Smooth muscle cell (in vitro differentiated cells): Measurements from ENCODE around the gene BOLA1. TPM values are rescaled to one million over a fixed set of nuclear protein-coding genes. Genes with fewer than 3 reads are reported as not detected.

ENCODE experiments used
- DNase-seq: peaks from one replicate; lab custom pipeline; 2025; ENCODE audit not compliant: unreplicated experiment; lab: John Stamatoyannopoulos, UW
- H2AFZ ChIP-seq: fragments of 200-600 bp; sonication (generic); 2 replicates; pipeline ENCODE4 v1.6.0; 2016; ENCODE audit warnings: antibody characterized with exemption, low read depth, mild to moderate bottlenecking
- H3F3A ChIP-seq: fragments of 200-600 bp; sonication (generic); 2 replicates; pipeline ENCODE4 v1.6.0; 2017; ENCODE audit warnings: antibody characterized with exemption, low read depth
- H3K27ac ChIP-seq: fragments of 200-600 bp; sonication (generic); 2 replicates; pipeline ENCODE4 v1.5.1; 2016; ENCODE audit warnings: low read depth, mild to moderate bottlenecking
- H3K27me3 ChIP-seq: fragments of 200-600 bp; sonication (generic); 2 replicates; pipeline ENCODE4 v1.6.1; 2016; ENCODE audit warnings: low read depth, mild to moderate bottlenecking
- H3K36me3 ChIP-seq: fragments of 200-600 bp; sonication (generic); 2 replicates; pipeline ENCODE4 v1.5.1; 2016; ENCODE audit warnings: low read depth
- H3K4me1 ChIP-seq: fragments of 200-600 bp; sonication (generic); 2 replicates; pipeline ENCODE4 v1.5.1; 2016; ENCODE audit warnings: low read depth
- H3K4me2 ChIP-seq: fragments of 200-600 bp; sonication (generic); 2 replicates; pipeline ENCODE4 v1.6.0; 2016; ENCODE audit warnings: mild to moderate bottlenecking
- H3K4me3 ChIP-seq: fragments of 200-600 bp; sonication (generic); 2 replicates; pipeline ENCODE4 v1.5.1; 2016; ENCODE audit warnings: mild to moderate bottlenecking
- H3K79me2 ChIP-seq: fragments of 200-600 bp; sonication (generic); 2 replicates; pipeline ENCODE4 v1.6.0; 2016; ENCODE audit warnings: low read depth, mild to moderate bottlenecking
- H3K9ac ChIP-seq: fragments of 200-600 bp; sonication (generic); 2 replicates; pipeline ENCODE4 v1.6.0; 2016; ENCODE audit warnings: low read depth
- H3K9me3 ChIP-seq: fragments of 200-600 bp; sonication (generic); replicated peaks from 2 replicates; pipeline ENCODE4 v1.5.1; 2016; ENCODE audit warnings: low read depth
- H4K20me1 ChIP-seq: fragments of 200-600 bp; sonication (generic); 2 replicates; pipeline ENCODE4 v1.6.0; 2016; ENCODE audit warnings: low read depth
- CTCF ChIP-seq: fragments of 200-600 bp; sonication (generic); IDR thresholded peaks from 2 replicates; pipeline ENCODE4 v1.5.1; 2017; ENCODE audit warnings: borderline replicate concordance, mild to moderate bottlenecking, antibody characterized with exemption; ENCODE audit not compliant: insufficient read depth, poor library complexity, severe bottlenecking
- WGBS: methylation state at CpG from one replicate; pipeline ENCODE4 v1.1.7; 2016; ENCODE audit warnings: low lambda C conversion rate; 5-methylcytosine and 5-hydroxymethylcytosine counted together
- polyA plus RNA-seq: library from polyadenylated mRNA; unstranded; fragments of >200 nt; fragmentation: Nextera tagmentation; extraction: Ambion mirVana; gene quantifications from 2 replicates; pipeline ENCODE4 v1.2.1, GENCODE V29; 2016
- total RNA-seq: library from RNA; depleted of rRNA; stranded (reverse); fragments of >200 nt; gene quantifications from 2 replicates; pipeline ENCODE4 v1.2.3, GENCODE V29; 2014

BOLA1 gene
- total and polyA plus RNA-seq, 2 experiments from 2014 or later = 21.3 to 27.4 TPM

DNA sequence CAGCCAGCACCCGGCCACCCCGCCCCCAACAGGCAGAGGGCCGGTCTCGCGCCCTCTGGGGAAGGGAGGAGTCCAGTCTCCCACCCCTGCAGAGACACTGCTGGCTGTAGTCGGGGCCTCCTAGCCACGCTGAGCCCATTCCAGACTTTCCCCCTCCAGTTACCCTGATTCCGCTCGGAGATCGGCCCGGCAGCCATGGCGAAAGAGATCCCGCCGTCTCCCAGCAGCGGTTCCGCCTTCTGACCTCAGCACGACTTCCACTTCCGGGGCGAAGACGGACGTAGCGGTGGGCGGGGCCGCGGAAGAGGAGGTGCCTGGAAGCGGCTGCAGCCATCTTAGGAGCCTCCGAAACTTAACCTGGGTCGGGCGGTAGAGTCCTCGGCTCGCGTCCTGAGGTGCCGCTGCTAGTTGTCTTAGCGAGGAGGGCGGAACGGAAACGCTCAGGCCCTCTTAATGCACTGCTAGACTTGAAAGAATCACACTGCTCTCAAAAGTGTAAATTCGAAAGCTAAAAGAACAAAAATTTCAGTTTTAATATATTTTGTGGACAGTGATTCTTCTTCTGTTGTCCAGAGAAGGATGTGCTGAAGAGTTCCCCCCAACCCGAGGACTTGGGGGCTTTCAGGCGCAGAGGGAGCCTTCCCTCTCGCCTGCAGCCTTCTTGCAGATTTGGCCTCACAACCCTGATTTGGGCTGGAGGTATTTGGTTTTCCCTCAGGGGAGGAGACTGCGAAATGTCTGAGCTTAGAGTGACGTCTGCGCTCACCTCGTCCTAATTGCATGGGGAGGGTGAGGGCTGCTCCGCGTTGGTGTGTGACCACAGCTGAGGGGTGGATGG, 28.4 kb downstream of the BOLA1 start, which contains the start of gene SF3B4:
TSS of gene SF3B4 (minus strand) at position 241 of the 838 bp plus-strand sequence. CDS start at position 197, 44 bp downstream.
- Histone ChIP-seq H3K36me3 (peaks cover 14% of the 10 kb centered on the region), H3K9me3 (no peaks in the 10 kb centered on the region), H2AFZ (peak within 1 kb of the TSS; percentile 89), H3K4me3 (peak within 1 kb of the TSS; percentile 96), H3K27me3 (no peaks in the 10 kb centered on the region), H3K79me2 (peaks cover 26% of the 10 kb centered on the region), H4K20me1 (peaks cover 14% of the 10 kb centered on the region), H3K4me1 (peaks cover 17% of the 10 kb centered on the region), H3K4me2 (peak within 1 kb of the TSS; percentile 92), H3K27ac (peak within 1 kb of the TSS; percentile 92), H3K9ac (peak within 1 kb of the TSS; percentile 91), H3F3A (peaks cover 8% of the 10 kb centered on the region)
- peak; percentile 69 for DNase-seq
- no peak for TF ChIP-seq CTCF
- WGBS = under 1% methylated on average over 44 of the region's 47 CpGs

- Histone ChIP-seq H3K27me3 (no peaks in the 10 kb centered on the region), H3K79me2 (peaks cover 26% of the 10 kb centered on the region), H4K20me1 (peaks cover 14% of the 10 kb centered on the region), H3K36me3 (peaks cover 9% of the 10 kb centered on the region), H2AFZ (no peak overlapping the region), H3K4me2 (peak overlapping the region; percentile 92), H3K9ac (no peak overlapping the region), H3K4me3 (peak overlapping the region; percentile 96), H3F3A (peaks cover 8% of the 10 kb centered on the region), H3K9me3 (no peaks in the 10 kb centered on the region), H3K27ac (peak overlapping the region; percentile 92), H3K4me1 (peaks cover 17% of the 10 kb centered on the region)
- no peak for DNase-seq
- no CpG with 5 or more reads among the region's 1 CpG for WGBS
- TF ChIP-seq CTCF = no peak
These were observed 29.0 kb downstream of the BOLA1 start for GRCh38 chr1:149928401-149928724.

DNA sequence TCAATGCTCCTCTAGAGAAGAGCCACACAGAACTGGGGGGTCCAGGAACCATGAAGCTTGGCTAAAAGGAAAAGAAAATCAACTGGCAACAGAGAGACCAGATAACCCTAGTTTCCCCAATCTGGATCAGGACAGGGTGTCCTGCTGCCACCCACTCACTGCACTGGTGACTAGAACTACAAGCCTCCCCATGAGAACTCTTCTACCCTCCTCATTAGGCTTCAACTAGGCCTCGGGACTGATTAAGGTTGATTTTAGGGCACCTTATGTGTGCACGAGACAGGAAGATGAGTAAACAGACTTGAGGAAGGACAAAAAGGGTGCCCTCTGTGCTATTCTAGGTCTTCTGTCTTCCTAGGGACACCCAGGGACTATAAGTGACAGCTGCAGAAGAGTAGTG, 30.5 kb downstream of the BOLA1 start:
- H3K9me3 ChIP-seq = no peaks in the 10 kb centered on the region
- DNase-seq = no peak
- H3K27ac ChIP-seq = no peak overlapping the region
- WGBS = 96% methylated on average over 2 of the region's 2 CpGs
- H4K20me1 ChIP-seq = peaks cover 14% of the 10 kb centered on the region
- no peaks in the 10 kb centered on the region for H3K27me3 ChIP-seq
- H3K4me1 ChIP-seq = peaks cover 17% of the 10 kb centered on the region
- no peak overlapping the region for H3K9ac ChIP-seq
- H3K36me3 ChIP-seq = peaks cover 9% of the 10 kb centered on the region
- no peak overlapping the region for H2AFZ ChIP-seq
- H3K79me2 ChIP-seq = peaks cover 26% of the 10 kb centered on the region
- TF ChIP-seq CTCF = no peak
- no peak overlapping the region for H3K4me3 ChIP-seq
- H3F3A ChIP-seq = peaks cover 8% of the 10 kb centered on the region
- no peak overlapping the region for H3K4me2 ChIP-seq
